NT2/D1 (cell line): ENCODE data around the gene GPR162.
A peak's percentile ranks its signal among the peaks of the same experiment; 100 is the strongest.

Source experiments
- DNase-seq: peaks from one replicate; pipeline ENCODE4 v3.0.0-alpha.2; 2011; ENCODE audit warnings: low read depth, low spot score
- H3K27me3 ChIP-seq: 2 replicates; pipeline ENCODE4 v1.6.0; 2011; ENCODE audit warnings: mild to moderate bottlenecking; ENCODE audit not compliant: insufficient read length, insufficient read depth
- H3K36me3 ChIP-seq: 2 replicates; pipeline ENCODE4 v1.6.1; 2011; ENCODE audit warnings: mild to moderate bottlenecking, low read length, mixed read lengths; ENCODE audit not compliant: insufficient read depth, insufficient read length
- H3K4me1 ChIP-seq: 2 replicates; pipeline ENCODE4 v1.5.1; 2011; ENCODE audit not compliant: insufficient read depth, insufficient read length
- H3K4me3 ChIP-seq: 2 replicates; pipeline ENCODE4 v1.5.1; 2011; ENCODE audit warnings: low read depth; ENCODE audit not compliant: insufficient read length
- H3K9ac ChIP-seq: 2 replicates; pipeline ENCODE4 v1.6.0; 2011; ENCODE audit warnings: low read depth; ENCODE audit not compliant: insufficient read length
- H3K9me3 ChIP-seq: 2 replicates; pipeline ENCODE4 v1.5.1; 2011; ENCODE audit warnings: mild to moderate bottlenecking, low read length; ENCODE audit not compliant: insufficient read depth
- SUZ12 ChIP-seq: IDR thresholded peaks from 2 replicates; pipeline ENCODE4 v1.6.1; 2011; ENCODE audit not compliant: insufficient read length, insufficient read depth; ENCODE audit errors: extremely low read depth
- YY1 ChIP-seq: IDR thresholded peaks from 2 replicates; pipeline ENCODE4 v1.6.1; 2011; ENCODE audit not compliant: insufficient read length, insufficient read depth
- ZNF274 ChIP-seq: IDR thresholded peaks from 2 replicates; pipeline ENCODE4 v1.6.1; 2011; ENCODE audit warnings: mild to moderate bottlenecking, low read depth, low read length

The GPR162 gene

GRCh38 chr12:6818222-6818621 lies 3.4 kb upstream of the GPR162 start:
- Histone ChIP-seq H3K9me3 (no peaks in the 10 kb centered on the region), H3K36me3 (no peaks in the 10 kb centered on the region), H3K4me3 (peak overlapping the region; percentile 3), H3K4me1 (peaks cover 46% of the 10 kb centered on the region), H3K9ac (peak overlapping the region; percentile 7), H3K27me3 (peaks cover 23% of the 10 kb centered on the region)
- TF ChIP-seq YY1 = no peak
- TF ChIP-seq ZNF274 = no peak
- no peak for TF ChIP-seq SUZ12
- no peak for DNase-seq

- H3K9me3 ChIP-seq = no peaks in the 10 kb centered on the region
- peaks cover 50% of the 10 kb centered on the region for H3K4me1 ChIP-seq
- peak overlapping the region; percentile 7 for H3K9ac ChIP-seq
- H3K27me3 ChIP-seq = peaks cover 23% of the 10 kb centered on the region
- no peak for DNase-seq
- peak overlapping the region; percentile 3 for H3K4me3 ChIP-seq
- no peaks in the 10 kb centered on the region for H3K36me3 ChIP-seq
- TF ChIP-seq SUZ12 (no peak), ZNF274 (no peak), YY1 (no peak)
These were observed 3.0 kb upstream of the GPR162 start for GRCh38 chr12:6818645-6819044.

DNA sequence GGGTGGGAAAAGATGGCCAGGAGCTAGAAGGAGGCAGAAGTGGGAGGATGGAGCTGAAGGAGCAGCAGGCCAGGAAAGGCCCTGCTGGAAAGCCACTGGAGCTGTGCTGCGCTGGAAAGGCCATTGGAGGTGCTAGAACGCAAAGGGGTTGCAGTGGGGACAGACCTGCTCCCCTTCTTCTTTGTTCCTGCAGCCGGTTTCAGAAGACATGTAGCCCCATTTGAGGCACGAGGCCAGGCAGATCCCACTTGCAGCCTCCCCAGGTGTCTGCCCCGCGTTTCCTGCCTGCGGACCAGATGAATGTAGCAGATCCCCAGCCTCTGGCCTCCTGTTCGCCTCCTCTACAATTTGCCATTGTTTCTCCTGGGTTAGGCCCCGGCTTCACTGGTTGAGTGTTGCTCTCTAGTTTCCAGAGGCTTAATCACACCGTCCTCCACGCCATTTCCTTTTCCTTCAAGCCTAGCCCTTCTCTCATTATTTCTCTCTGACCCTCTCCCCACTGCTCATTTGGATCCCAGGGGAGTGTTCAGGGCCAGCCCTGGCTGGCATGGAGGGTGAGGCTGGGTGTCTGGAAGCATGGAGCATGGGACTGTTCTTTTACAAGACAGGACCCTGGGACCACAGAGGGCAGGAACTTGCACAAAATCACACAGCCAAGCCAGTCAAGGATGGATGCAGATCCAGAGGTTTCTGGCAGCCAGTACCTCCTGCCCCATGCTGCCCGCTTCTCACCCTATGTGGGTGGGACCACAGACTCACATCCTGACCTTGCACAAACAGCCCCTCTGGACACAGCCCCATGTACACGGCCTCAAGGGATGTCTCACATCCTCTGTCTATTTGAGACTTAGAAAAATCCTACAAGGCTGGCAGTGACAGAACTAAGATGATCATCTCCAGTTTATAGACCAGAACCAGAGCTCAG lies 2.3 kb upstream of the GPR162 start:
- Histone ChIP-seq H3K9me3 (no peaks in the 10 kb centered on the region), H3K4me3 (no peak overlapping the region), H3K4me1 (peaks cover 55% of the 10 kb centered on the region), H3K36me3 (peaks cover 6% of the 10 kb centered on the region), H3K9ac (peak overlapping the region; percentile 53), H3K27me3 (peaks cover 16% of the 10 kb centered on the region)
- TF ChIP-seq YY1 (no peak), SUZ12 (no peak), ZNF274 (no peak)
- DNase-seq = no peak

DNA sequence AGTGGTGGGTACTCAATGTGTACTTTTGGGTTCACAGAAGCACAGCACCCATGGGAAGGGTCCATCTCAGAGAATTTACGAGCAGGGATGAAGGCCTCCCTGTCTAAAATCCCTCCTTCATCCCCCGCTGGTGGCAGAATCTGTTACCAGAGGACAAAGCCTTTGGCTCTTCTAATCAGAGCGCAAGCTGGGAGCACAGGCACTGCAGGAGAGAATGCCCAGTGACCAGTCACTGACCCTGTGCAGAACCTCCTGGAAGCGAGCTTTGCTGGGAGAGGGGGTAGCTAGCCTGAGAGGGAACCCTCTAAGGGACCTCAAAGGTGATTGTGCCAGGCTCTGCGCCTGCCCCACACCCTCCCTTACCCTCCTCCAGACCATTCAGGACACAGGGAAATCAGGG lies 1.5 kb upstream of the GPR162 start:
- peaks cover 58% of the 10 kb centered on the region for H3K4me1 ChIP-seq
- no peak overlapping the region for H3K4me3 ChIP-seq
- TF ChIP-seq SUZ12 (no peak), YY1 (no peak), ZNF274 (no peak)
- no peaks in the 10 kb centered on the region for H3K9me3 ChIP-seq
- no peak for DNase-seq
- peaks cover 8% of the 10 kb centered on the region for H3K27me3 ChIP-seq
- H3K9ac ChIP-seq = peak overlapping the region; percentile 53
- peaks cover 12% of the 10 kb centered on the region for H3K36me3 ChIP-seq

DNA sequence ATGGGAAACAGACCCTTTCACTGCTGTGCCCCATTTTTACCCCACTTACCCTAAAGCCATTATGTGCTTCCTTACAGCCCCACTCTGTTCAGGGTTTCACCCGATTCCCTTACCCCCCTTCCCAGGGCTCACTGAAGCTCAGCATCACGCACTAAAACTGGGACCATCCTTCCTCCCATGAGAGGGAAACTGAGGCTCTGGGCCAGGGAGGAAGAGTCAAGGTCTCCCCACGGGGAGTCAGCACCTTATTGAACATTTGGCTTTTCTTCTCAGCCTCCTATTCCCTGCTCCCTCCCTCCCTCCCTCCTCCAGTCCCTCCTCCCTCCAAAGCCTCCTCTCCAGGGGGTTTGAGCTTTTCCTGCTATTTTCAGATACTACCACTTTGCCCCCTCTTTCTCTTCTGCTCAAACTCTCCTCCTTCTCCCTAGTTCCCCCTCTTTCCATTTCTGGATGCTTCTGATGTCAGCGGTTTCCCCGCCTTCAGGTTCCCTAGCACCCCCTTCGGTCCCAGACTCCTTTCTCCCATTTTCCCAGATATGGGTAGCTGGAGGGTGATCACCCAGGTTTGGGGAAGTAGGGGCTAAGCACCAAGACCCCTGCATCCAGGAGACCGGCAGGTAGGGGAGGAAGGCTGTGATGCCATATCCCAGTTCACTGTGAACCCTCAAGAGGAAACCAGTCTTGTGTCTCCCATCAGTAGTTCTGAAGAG lies 960 bp downstream of the GPR162 start:
- H3K9me3 ChIP-seq = no peaks in the 10 kb centered on the region
- no peak for TF ChIP-seq ZNF274
- TF ChIP-seq SUZ12 = no peak
- no peak for TF ChIP-seq YY1

DNA sequence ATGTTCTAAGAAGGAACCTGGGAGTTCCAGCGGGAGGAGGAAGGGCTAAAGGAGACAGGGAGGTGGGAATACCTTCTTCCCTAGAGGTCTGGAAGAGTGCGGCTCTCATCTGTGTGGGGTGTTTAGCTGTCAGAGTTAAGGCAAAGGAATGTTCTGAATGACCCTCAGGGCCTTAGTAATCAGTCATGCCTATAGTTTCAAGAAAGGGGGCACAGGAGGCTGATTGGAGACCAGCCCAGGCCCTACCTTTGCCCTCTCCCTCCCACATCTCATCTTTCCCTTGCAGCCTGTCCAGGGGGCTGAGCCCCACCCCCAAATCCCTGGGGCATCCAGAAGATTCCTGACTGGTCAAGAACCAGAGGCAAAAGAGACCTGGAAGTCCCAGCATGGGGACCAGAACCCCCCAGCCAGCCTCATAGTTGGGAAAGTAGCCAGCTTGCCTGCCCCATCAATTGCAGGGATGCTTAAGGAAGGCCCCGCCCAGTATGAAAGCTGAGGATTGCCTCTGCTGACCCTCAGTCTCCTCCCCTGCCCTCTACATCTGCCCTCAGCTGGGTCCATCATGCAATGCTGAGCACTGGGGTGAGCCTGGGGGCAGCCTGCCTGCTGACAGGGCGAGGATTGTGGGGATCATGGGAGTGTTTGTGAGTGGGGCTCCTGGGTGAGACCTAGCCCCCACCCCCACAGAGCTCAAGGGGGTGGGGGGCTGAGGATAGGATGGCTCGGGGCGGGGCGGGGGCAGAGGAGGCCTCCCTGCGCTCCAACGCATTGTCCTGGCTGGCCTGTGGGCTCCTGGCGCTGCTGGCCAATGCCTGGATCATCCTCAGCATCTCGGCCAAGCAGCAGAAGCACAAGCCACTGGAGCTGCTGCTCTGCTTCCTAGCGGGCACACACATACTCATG lies 1.8 kb downstream of the GPR162 start:
- TF ChIP-seq ZNF274 (no peak), YY1 (no peak), SUZ12 (no peak)
- Histone ChIP-seq H3K27me3 (no peaks in the 10 kb centered on the region), H3K9ac (no peak overlapping the region), H3K4me1 (peaks cover 69% of the 10 kb centered on the region), H3K36me3 (peaks cover 27% of the 10 kb centered on the region), H3K9me3 (no peaks in the 10 kb centered on the region), H3K4me3 (no peak overlapping the region)
- DNase-seq = no peak

More for the DNA sequence above, 960 bp downstream of the GPR162 start:
- Histone ChIP-seq H3K4me3 (peak overlapping the region; percentile 66), H3K36me3 (peaks cover 27% of the 10 kb centered on the region), H3K27me3 (no peaks in the 10 kb centered on the region), H3K4me1 (peaks cover 77% of the 10 kb centered on the region), H3K9ac (peak overlapping the region; percentile 84)
- DNase-seq = no peak
